K562 (cell line): Measurements from ENCODE around the gene FGF2. TPM values are rescaled to one million over a fixed set of nuclear protein-coding genes. Genes with fewer than 3 reads are reported as not detected.

Experiments
- CAMTA2 ChIP-seq: fragments of 250-450 bp; sonication (Bioruptor Pico); conservative IDR thresholded peaks from 2 replicates; pipeline ENCODE4 v1.5.1; 2022
- CHCHD3 ChIP-seq: fragments of 250-450 bp; sonication (Bioruptor Pico); IDR thresholded peaks from 2 replicates; pipeline ENCODE4 v2.1.2; 2022; ENCODE audit warnings: mild to moderate bottlenecking
- E4F1 ChIP-seq: fragments of 250-450 bp; sonication (Bioruptor Pico); IDR thresholded peaks from 2 replicates; pipeline ENCODE4 v1.5.0; 2021; ENCODE audit warnings: mild to moderate bottlenecking, borderline replicate concordance
- MEIS2 ChIP-seq: fragments of 450-650 bp; IDR thresholded peaks from 2 replicates; pipeline ENCODE4 v1.6.1; 2014; ENCODE audit warnings: mild to moderate bottlenecking; ENCODE audit not compliant: partially characterized antibody
- POLR2A ChIP-seq: fragments of 450-650 bp; conservative IDR thresholded peaks from 2 replicates; pipeline ENCODE4 v1.6.1; 2016
- SMAD2 ChIP-seq: fragments of 150-350 bp; IDR thresholded peaks from 2 replicates; pipeline ENCODE4 v1.6.1; 2014; ENCODE audit warnings: low read depth, mild to moderate bottlenecking, low read length
- TAL1 ChIP-seq: fragments of 450-650 bp; IDR thresholded peaks from 2 replicates; pipeline ENCODE4 v1.6.1; 2016; ENCODE audit warnings: mild to moderate bottlenecking
- THAP12 ChIP-seq: fragments of 250-450 bp; sonication (Bioruptor Pico); IDR thresholded peaks from 2 replicates; pipeline ENCODE4 v1.9.0; 2021; ENCODE audit warnings: mild to moderate bottlenecking, inconsistent platforms
- TRIM25 ChIP-seq: fragments of 450-650 bp; IDR thresholded peaks from 2 replicates; pipeline ENCODE4 v1.7.0; 2016; ENCODE audit warnings: borderline replicate concordance
- ZBTB2 ChIP-seq: fragments of 450-650 bp; IDR thresholded peaks from 2 replicates; pipeline ENCODE4 v1.6.1; 2016; ENCODE audit warnings: antibody characterized with exemption
- ZBTB8A ChIP-seq: fragments of 450-650 bp; IDR thresholded peaks from 2 replicates; pipeline ENCODE4 v1.6.1; 2018; ENCODE audit warnings: mild to moderate bottlenecking, moderate library complexity; ENCODE audit not compliant: partially characterized antibody
- ZNF133 ChIP-seq: fragments of 250-450 bp; sonication (Bioruptor Pico); IDR thresholded peaks from 2 replicates; pipeline ENCODE4 v1.4.0; 2020; ENCODE audit warnings: mild to moderate bottlenecking
- ZNF277 ChIP-seq: fragments of 250-450 bp; sonication (Bioruptor Pico); IDR thresholded peaks from 2 replicates; pipeline ENCODE4 v1.8.0; 2022; ENCODE audit warnings: inconsistent platforms, mild to moderate bottlenecking, moderate library complexity, borderline replicate concordance
- ZNF280A ChIP-seq: fragments of 450-650 bp; IDR thresholded peaks from 2 replicates; pipeline ENCODE4 v1.6.1; 2018; ENCODE audit warnings: mild to moderate bottlenecking, low read depth; ENCODE audit not compliant: partially characterized antibody
- ZSCAN32 ChIP-seq: fragments of 450-650 bp; formaldehyde crosslinking; IDR thresholded peaks from 2 replicates; pipeline ENCODE4 v1.4.0; 2020; ENCODE audit warnings: mild to moderate bottlenecking, moderate library complexity
- polyA plus RNA-seq, 8 experiments: library from polyadenylated mRNA; depleted of rRNA in 4 of 8; stranded (reverse) in 5 of 8; unstranded in 3 of 8; fragments of >200 nt; fragmentation: Nextera tagmentation in 2 of 8; fragmentation: Illumina TruSeq in 1 of 8; extraction: Ambion mirVana in 2 of 8; extraction: Trizol in 1 of 8; gene quantifications; 2 replicates each; pipeline versions ENCODE4 v1.2.1 to v1.2.3, GENCODE V29; 2011 to 2014; ENCODE audit warnings: inconsistent platforms in 1 of 8, missing spikeins in 1 of 8
- total RNA-seq, 7 experiments: library from RNA; depleted of rRNA in 6 of 7; stranded (reverse); fragments of >200 nt in 6 of 7; fragmentation: Illumina TruSeq in 2 of 7; extraction: Trizol in 2 of 7; gene quantifications; 2 replicates each; pipeline versions ENCODE4 v1.2.1 to v1.2.3, GENCODE V29; 2011 to 2021; ENCODE audit warnings: low replicate concordance in 1 of 7

FGF2 gene
- total and polyA plus RNA-seq, 9 of the 15 experiments (the other 6 are each of a cell fraction or from before 2014, with no cell fraction given) = 2.5 to 19.4 (median 9.2) TPM

GRCh38 chr4:122826553-122827257, at the start of gene FGF2 (continued):
- TF ChIP-seq THAP12 (CRISPR knock-in tag) = no peak
- TF ChIP-seq POLR2A = peak; percentile 48
- TF ChIP-seq TAL1 = no peak
- TF ChIP-seq TRIM25 = no peak
- TF ChIP-seq CAMTA2 (CRISPR knock-in tag) = no peak
- no peak for TF ChIP-seq ZBTB8A
- TF ChIP-seq ZNF277 (CRISPR knock-in tag) = no peak
- no peak for TF ChIP-seq E4F1
- TF ChIP-seq CHCHD3 (CRISPR knock-in tag) = no peak
- no peak for TF ChIP-seq MEIS2
- TF ChIP-seq ZSCAN32 = no peak
- TF ChIP-seq SMAD2 = no peak
- TF ChIP-seq ZBTB2 = no peak
- TF ChIP-seq ZNF280A = no peak
- no peak for TF ChIP-seq ZNF133
